HCT116 (cell line): Measurements from ENCODE around the gene LGI1. TPM values are rescaled to one million over a fixed set of nuclear protein-coding genes. Genes with fewer than 3 reads are reported as not detected.

Source experiments
- ATAC-seq: fragments of 200-7000 bp; cut with Tn5 transposase; 2 replicates; pipeline ENCODE4 v1.9.1; 2020; ENCODE audit warnings: mild to moderate bottlenecking, moderate library complexity
- BruUV-seq: library from RNA; stranded (reverse); fragments of 400-500 nt; replicated peaks from 2 replicates; lab custom pipeline; 2021; lab: Mats Ljungman, UMichigan
- CTCF ChIA-PET: fragments of 300-600 bp; sonication (Branson Sonifier 250); formaldehyde crosslinking; loops from one replicate; lab custom pipeline; 2021; ENCODE audit warnings: antibody characterized with exemption; lab: Charles Lee
- POLR2A ChIA-PET: fragments of 300-600, 350-600 bp; sonication (Branson Sonifier 250); formaldehyde crosslinking; loops from one replicate; lab custom pipeline; 2021; ENCODE audit warnings: antibody characterized with exemption; lab: Charles Lee
- RAD21 ChIA-PET, 2 experiments: fragments of 300-600 bp; sonication (Branson Sonifier 250); formaldehyde crosslinking; loops; one replicate each; lab custom pipeline; 2023; ENCODE audit warnings: low total read pairs in 2 of 2; ENCODE audit not compliant: uncharacterized antibody in 2 of 2, unreplicated experiment in 2 of 2, low non-redundant PET in 1 of 2; lab: Charles Lee
- DNase-seq: peaks from one replicate; pipeline ENCODE4 v3.0.0-alpha.2; 2010; ENCODE audit warnings: low read depth, low spot score
- H2AFZ ChIP-seq: fragments of 200-600 bp; shearing (Covaris generic), sonication (generic); 2 replicates; pipeline ENCODE4 v1.6.1; 2017; ENCODE audit warnings: low read depth, mixed run types, mixed read lengths, antibody characterized with exemption, low read length; ENCODE audit not compliant: poor library complexity, severe bottlenecking
- H3K27ac ChIP-seq: 2 replicates; pipeline ENCODE4 v1.5.1; 2012; ENCODE audit warnings: low read depth, low read length
- H3K27me3 ChIP-seq: fragments of 200-600 bp; sonication (generic); 2 replicates; pipeline ENCODE4 v1.6.1; 2016; ENCODE audit warnings: mixed run types, low read length, mixed read lengths; ENCODE audit not compliant: insufficient read depth
- H3K36me3 ChIP-seq, 2 experiments: fragments of 200-500 bp in 1 of 2; fragments of 200-600 bp in 1 of 2; sonication (Bioruptor generic) in 1 of 2; sonication (generic) in 1 of 2; 2 replicates each; pipeline versions ENCODE4 v1.5.1 to v1.6.1; 2014 to 2016; ENCODE audit warnings: low read length in 2 of 2, inconsistent platforms in 1 of 2, mixed read lengths in 1 of 2, mixed run types in 1 of 2; ENCODE audit not compliant: insufficient read depth in 2 of 2, control insufficient read depth in 1 of 2
- H3K4me1 ChIP-seq, 2 experiments: fragments of 200-600 bp in 1 of 2; sonication (generic) in 1 of 2; 2 replicates each; pipeline versions ENCODE4 v1.5.1 to v1.6.1; 2012 to 2017; ENCODE audit warnings: low read length in 2 of 2, inconsistent platforms in 1 of 2, mild to moderate bottlenecking in 1 of 2, mixed read lengths in 1 of 2, mixed run types in 1 of 2, moderate library complexity in 1 of 2; ENCODE audit not compliant: insufficient read depth in 2 of 2, control insufficient read depth in 1 of 2
- H3K4me2 ChIP-seq: fragments of 200-600 bp; sonication (generic); 2 replicates; pipeline ENCODE4 v1.6.1; 2017; ENCODE audit warnings: mixed run types, low read length, mixed read lengths
- H3K4me3 ChIP-seq, 2 experiments: fragments of 200-600 bp in 1 of 2; sonication (generic) in 1 of 2; replicated peaks in 1 of 2; 2 replicates each; pipeline ENCODE4 v1.5.1; 2011 to 2016; ENCODE audit warnings: low read length in 2 of 2, control low read depth in 1 of 2, low read depth in 1 of 2, mild to moderate bottlenecking in 1 of 2, mixed read lengths in 1 of 2, mixed run types in 1 of 2
- H3K79me2 ChIP-seq: fragments of 200-600 bp; sonication (generic); 2 replicates; pipeline ENCODE4 v1.6.1; 2017; ENCODE audit warnings: mild to moderate bottlenecking, mixed run types, low read length, moderate library complexity, mixed read lengths; ENCODE audit not compliant: insufficient read depth
- H3K9ac ChIP-seq: fragments of 200-600 bp; sonication (generic); 2 replicates; pipeline ENCODE4 v1.6.1; 2016; ENCODE audit warnings: low read length, mixed read lengths
- H3K9me2 ChIP-seq: fragments of 200-600 bp; sonication (generic), shearing (Covaris generic); 2 replicates; pipeline ENCODE4 v1.6.1; 2017; ENCODE audit warnings: mixed run types, mild to moderate bottlenecking, moderate library complexity; ENCODE audit not compliant: insufficient read depth
- H3K9me3 ChIP-seq, 2 experiments: fragments of 200-500 bp in 1 of 2; fragments of 200-600 bp in 1 of 2; sonication (Bioruptor generic) in 1 of 2; sonication (generic) in 1 of 2; 2 replicates each; pipeline ENCODE4 v1.6.1; 2014 to 2017; ENCODE audit warnings: low read length in 2 of 2, mixed read lengths in 2 of 2, inconsistent platforms in 1 of 2, low read depth in 1 of 2, mild to moderate bottlenecking in 1 of 2, mixed run types in 1 of 2, moderate library complexity in 1 of 2; ENCODE audit not compliant: control insufficient read depth in 1 of 2, insufficient read depth in 1 of 2
- H4K20me1 ChIP-seq: fragments of 200-600 bp; sonication (generic), shearing (Covaris generic); 2 replicates; pipeline ENCODE4 v1.6.1; 2017; ENCODE audit warnings: mixed run types, mild to moderate bottlenecking, moderate library complexity; ENCODE audit not compliant: insufficient read depth
- CBX3 ChIP-seq: IDR thresholded peaks from 2 replicates; pipeline ENCODE4 v1.6.1; 2012; ENCODE audit warnings: low read depth
- CEBPB ChIP-seq: IDR thresholded peaks from 2 replicates; pipeline ENCODE4 v1.6.1; 2012; ENCODE audit warnings: low read depth
- CTCF ChIP-seq, 3 experiments: fragments of 200-600 bp in 1 of 3; sonication (generic) in 1 of 3; IDR thresholded peaks in 2 of 3; conservative IDR thresholded peaks in 1 of 3; 2 replicates each; pipeline ENCODE4 v1.5.1; 2012 to 2017; ENCODE audit warnings: low read depth in 2 of 3, low read length in 2 of 3, antibody characterized with exemption in 1 of 3, borderline replicate concordance in 1 of 3, control low read depth in 1 of 3, mild to moderate bottlenecking in 1 of 3, mixed read lengths in 1 of 3, mixed run types in 1 of 3, moderate library complexity in 1 of 3; ENCODE audit not compliant: insufficient read depth in 1 of 3
- ELF1 ChIP-seq: IDR thresholded peaks from 2 replicates; pipeline ENCODE4 v1.6.1; 2012; ENCODE audit warnings: low read depth, borderline replicate concordance
- EZH2 ChIP-seq: fragments of 200-600 bp; sonication (generic); IDR thresholded peaks from 2 replicates; pipeline ENCODE4 v1.6.1; 2017; ENCODE audit warnings: antibody characterized with exemption, mixed run types
- FOSL1 ChIP-seq: IDR thresholded peaks from 2 replicates; pipeline ENCODE4 v1.6.1; 2012; ENCODE audit warnings: low read depth
- JUND ChIP-seq: IDR thresholded peaks from 2 replicates; pipeline ENCODE4 v1.6.1; 2012
- POLR2A ChIP-seq: IDR thresholded peaks from 2 replicates; pipeline ENCODE4 v1.7.0; 2011; ENCODE audit warnings: borderline replicate concordance; ENCODE audit not compliant: insufficient read depth, insufficient read length; ENCODE audit errors: extremely low read depth
- POLR2AphosphoS5 ChIP-seq: IDR thresholded peaks from 2 replicates; pipeline ENCODE4 v1.6.1; 2011; ENCODE audit warnings: mild to moderate bottlenecking, low read depth, low read length, moderate library complexity
- RAD21 ChIP-seq: IDR thresholded peaks from 2 replicates; pipeline ENCODE4 v1.6.1; 2012; ENCODE audit warnings: low read depth, mild to moderate bottlenecking
- REST ChIP-seq: IDR thresholded peaks from 2 replicates; pipeline ENCODE4 v1.6.1; 2012; ENCODE audit warnings: low read depth
- SP1 ChIP-seq: IDR thresholded peaks from 2 replicates; pipeline ENCODE4 v1.6.1; 2012; ENCODE audit warnings: low read depth
- SRF ChIP-seq: IDR thresholded peaks from 2 replicates; pipeline ENCODE4 v1.6.1; 2012; ENCODE audit warnings: low read depth
- TCF7L2 ChIP-seq: IDR thresholded peaks from 2 replicates; pipeline ENCODE4 v1.7.0; 2011; ENCODE audit warnings: borderline replicate concordance, inconsistent platforms; ENCODE audit not compliant: insufficient read depth, insufficient read length; ENCODE audit errors: extremely low read depth
- ZNF274 ChIP-seq: fragments of 200-500 bp; sonication (Bioruptor generic); IDR thresholded peaks from 2 replicates; pipeline ENCODE4 v1.6.1; 2014; ENCODE audit warnings: mild to moderate bottlenecking, low read depth, low read length, inconsistent platforms
- intact Hi-C: fragments of 100-400 bp; cut with micrococcal nuclease; formaldehyde crosslinking; loops from 2 replicates; pipeline ENCODE4 v1.10.0; 2022
- total RNA-seq: library from RNA; stranded (reverse); gene quantifications from one replicate; pipeline ENCODE4 v1.2.1, GENCODE V29; 2021; ENCODE audit not compliant: unreplicated experiment
- TF ChIP-seq, protein P1 (sequence below): IDR thresholded peaks from 2 replicates; pipeline ENCODE4 v1.6.1; 2012
- TF ChIP-seq, protein P2 (sequence below): IDR thresholded peaks from 2 replicates; pipeline ENCODE4 v1.6.1; 2012

Gene LGI1
- total RNA-seq, 1 experiment from 2014 or later, result not detected

DNA sequence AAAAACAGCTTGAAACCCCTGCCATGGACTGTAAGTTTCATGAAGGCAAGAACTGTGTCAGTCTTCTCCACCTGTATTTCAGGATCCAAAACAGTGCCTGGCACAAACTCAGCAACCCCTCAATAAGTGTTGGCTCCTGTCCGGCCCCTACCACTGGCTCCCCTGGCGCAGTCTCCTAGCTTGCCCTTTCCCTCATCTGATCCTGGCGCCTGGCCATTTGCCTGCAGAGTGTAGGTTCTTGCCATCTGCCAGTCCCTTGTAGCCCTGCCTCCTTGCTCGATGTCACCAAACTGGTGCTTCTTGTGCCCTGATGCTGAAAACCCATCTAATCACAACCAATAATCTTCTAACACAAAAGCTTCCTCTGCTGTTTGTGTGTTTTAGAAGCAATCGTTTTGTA lies 60.4 kb downstream of the LGI1 start:
- H3K27ac ChIP-seq, result no peak overlapping the region
- ATAC-seq (no peak), DNase-seq (no peak)
- no peaks in the 10 kb centered on the region for H4K20me1 ChIP-seq
- H3K4me1 ChIP-seq, result peaks cover under 1 to 29% of the 10 kb centered on the region in 2 experiments; a peak in 3 of 4 replicates
- no peaks in the 10 kb centered on the region for H3K36me3 ChIP-seq
- H3K4me2 ChIP-seq, result no peak overlapping the region
- no TSS peak for BruUV-seq
- ChIA-PET CTCF (interaction anchor here (1.2 to 1.3 kb wide), 2 partner anchors 10 to 73 kb away, joined by 3 to 5 read pairs; no protein-coding TSS in a partner anchor), RAD21 (no interaction called here), POLR2A (no interaction called here)
- H3K9ac ChIP-seq, result no peak overlapping the region
- H3K79me2 ChIP-seq, result no peaks in the 10 kb centered on the region
- H3K9me2 ChIP-seq, result no peaks in the 10 kb centered on the region
- no peaks in the 10 kb centered on the region for H3K9me3 ChIP-seq
- no peaks in the 10 kb centered on the region for H3K27me3 ChIP-seq
- TF ChIP-seq POLR2AphosphoS5, result no peak
- no peak for TF ChIP-seq ZNF274
- no peak for TF ChIP-seq JUND
- TF ChIP-seq EZH2, result no peak
- no peak for TF ChIP-seq REST
- TF ChIP-seq TCF7L2, result no peak
- TF ChIP-seq, protein P1, sequence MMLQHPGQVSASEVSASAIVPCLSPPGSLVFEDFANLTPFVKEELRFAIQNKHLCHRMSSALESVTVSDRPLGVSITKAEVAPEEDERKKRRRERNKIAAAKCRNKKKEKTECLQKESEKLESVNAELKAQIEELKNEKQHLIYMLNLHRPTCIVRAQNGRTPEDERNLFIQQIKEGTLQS, result no peak
- TF ChIP-seq, protein P2, sequence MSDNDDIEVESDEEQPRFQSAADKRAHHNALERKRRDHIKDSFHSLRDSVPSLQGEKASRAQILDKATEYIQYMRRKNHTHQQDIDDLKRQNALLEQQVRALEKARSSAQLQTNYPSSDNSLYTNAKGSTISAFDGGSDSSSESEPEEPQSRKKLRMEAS, result no peak
- no peak for TF ChIP-seq POLR2A
- no peak for TF ChIP-seq FOSL1
- TF ChIP-seq ELF1, result no peak
- TF ChIP-seq SRF, result no peak
- TF ChIP-seq CTCF (IDR thresholded peaks at IDR 0.05 in 2 of 3, conservative IDR thresholded peaks at IDR 0.05 in 1 of 3; ENCODE audit: borderline replicate concordance in 1 of 3, insufficient read depth in 1 of 3, low read depth in 2 of 3, low read length in 2 of 3), result no peak
- TF ChIP-seq RAD21, result no peak
- TF ChIP-seq SP1, result no peak
- no peak for TF ChIP-seq CEBPB
- no peak for TF ChIP-seq CBX3
- TF ChIP-seq, all 23 proteins: peak for 0
- Histone ChIP-seq H3K4me3 (no peak overlapping the region), H2AFZ (no peak overlapping the region)
- intact Hi-C loops, result no loop called here
